ENCODE measurements around the gene FOXP1. TPM values are rescaled to one million over a fixed set of nuclear protein-coding genes. Genes with fewer than 3 reads are reported as not detected.

FOXP1 gene
- total and polyA plus RNA-seq, 2 of the 8 experiments (the other 6 are each of a cell fraction or from before 2014, with no cell fraction given) = 13.9 to 25.4 TPM

DNA sequence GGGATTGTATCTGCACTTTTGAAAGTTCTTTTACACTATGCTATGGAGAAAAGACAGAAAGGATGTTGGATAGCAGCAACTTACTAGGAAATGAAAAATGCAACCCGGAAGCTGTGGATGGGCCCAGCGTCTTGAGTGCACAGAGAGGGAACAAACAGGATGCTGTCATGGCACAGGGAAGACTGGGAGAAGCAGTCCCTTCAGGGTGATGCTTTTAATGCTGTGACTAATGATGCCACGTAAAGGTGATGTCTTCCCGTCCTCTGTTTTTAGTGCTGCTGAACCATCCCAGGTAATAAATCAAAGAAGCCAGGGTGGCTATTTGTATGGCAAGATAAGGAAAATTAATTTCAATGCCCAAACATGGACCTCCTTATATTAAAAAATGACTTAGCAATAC lies 437.6 kb downstream of the FOXP1 start (continued):
- no peak for TF ChIP-seq ATF3 (IDR thresholded peaks at IDR 0.05; ENCODE audit: insufficient read depth, low read depth, low read length)
- no peak for TF ChIP-seq KDM5A (IDR thresholded peaks at IDR 0.05; ENCODE audit: low read length)
- no peak for TF ChIP-seq RFX5 (IDR thresholded peaks at IDR 0.05; ENCODE audit: borderline replicate concordance, low read depth, low read length)
- TF ChIP-seq SP1 (IDR thresholded peaks at IDR 0.05; ENCODE audit: low read depth, low read length) = no peak

Measured in H1 (cell line).